Stimulated activated CD8-positive, alpha-beta memory T cell treated with anti-CD3 and anti-CD28 coated beads, Interleukin-15, amount 100 ng/mL, for 4 hours (primary cell): ENCODE results near the gene CHIC2.
"Not testable (repeated sequence)": the region's sequence is repeated elsewhere in the genome, so short reads cannot be mapped to it uniquely, and the experiment has no call there.

Source experiments
- DNase-seq, 2 donors: peaks; one replicate each; pipeline ENCODE4 v3.0.0-alpha.2; 2020; ENCODE audit warnings: low read depth in 2 of 2

The CHIC2 gene

DNA sequence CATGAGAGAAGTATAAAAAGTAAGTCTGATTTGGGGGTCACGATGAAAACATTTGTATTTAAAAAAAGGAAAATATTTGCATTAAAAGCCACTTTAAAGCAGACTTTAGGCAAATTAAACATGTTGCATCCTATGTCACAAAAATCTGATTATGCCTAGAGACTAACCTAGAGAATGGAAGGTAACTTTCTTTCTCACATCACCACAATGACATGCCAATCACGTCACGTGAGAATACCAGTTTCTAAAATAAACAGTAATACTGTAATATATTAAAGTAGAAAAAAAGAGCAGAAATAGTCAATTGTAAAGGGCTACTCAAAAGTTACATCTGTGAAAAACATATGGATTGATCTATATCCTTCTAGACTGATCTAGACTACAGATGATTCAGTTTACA is 3.3 kb downstream of the CHIC2 start:
- DNase-seq = no peak

DNA sequence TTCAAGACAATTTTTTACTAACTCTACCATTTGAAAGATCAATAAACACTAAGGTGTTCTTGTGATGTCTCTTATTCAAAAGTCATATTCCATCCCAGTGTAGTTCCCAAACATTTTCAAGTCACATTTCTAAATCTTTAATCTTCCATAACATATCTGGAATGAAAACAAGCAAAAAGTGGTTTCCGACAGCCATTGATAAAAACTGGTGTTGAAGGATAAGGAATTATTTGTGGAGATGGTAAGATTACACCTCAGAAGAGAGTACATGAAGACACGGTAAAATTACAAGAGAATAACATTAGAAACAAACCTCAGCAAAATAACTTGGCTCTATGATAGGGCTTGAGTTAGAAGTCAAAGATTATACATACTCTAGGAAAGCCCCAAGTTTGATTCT is 4.3 kb downstream of the CHIC2 start:
- DNase-seq = no peak

DNA sequence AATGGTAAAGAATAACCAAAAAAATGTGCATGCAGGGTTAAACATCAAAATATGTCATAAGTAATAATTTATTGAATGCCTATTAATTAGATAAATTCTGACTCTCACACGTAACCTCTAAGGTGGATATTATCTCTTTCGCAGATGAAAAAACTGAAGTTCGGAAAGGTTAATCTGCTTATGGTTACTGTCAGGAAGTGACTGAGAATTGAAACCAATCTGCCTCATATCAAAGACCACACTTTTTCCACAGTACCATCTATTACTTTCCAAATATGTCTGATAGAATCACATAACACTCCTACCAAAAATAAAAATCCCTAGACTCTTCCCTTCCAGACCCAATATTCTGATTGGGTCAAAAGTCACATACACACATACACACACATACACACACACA is 6.2 kb downstream of the CHIC2 start:
- no peak for DNase-seq

DNA sequence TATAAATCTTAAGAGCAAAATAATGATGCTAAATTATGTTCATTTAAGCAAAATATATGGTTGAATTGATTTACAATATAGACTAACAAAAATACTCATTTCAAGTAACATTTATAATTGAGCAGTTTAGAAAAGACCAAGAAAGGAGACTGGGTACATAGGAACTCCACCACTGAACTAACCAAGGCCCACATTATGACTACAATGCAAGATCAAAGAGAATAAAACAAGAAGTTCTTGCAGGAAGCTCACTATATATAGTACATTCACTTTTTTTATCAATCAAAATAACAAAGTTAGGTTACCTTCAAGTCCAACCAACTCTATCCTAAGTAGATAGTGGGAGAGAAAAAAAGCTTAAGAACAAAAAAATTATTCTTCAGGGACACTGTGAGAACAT is 8.0 kb downstream of the CHIC2 start:
- no peak for DNase-seq

DNA sequence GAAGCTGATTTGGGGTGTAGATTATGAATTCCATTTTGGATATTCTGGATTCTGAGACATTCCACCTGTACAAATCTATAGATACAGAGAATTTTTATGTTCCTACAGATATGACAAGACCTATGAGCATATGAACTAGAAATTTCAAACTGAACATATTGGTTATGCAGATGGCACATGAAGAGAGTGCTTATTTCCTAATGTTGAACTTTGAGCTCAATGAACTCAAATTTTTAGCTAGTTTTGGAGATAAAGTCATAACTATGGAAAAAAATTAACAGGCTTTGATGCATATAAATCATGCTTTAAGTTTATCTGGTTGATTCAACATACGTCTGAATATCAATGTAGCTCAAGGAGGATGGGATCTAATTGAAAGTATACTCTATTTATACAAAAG is 8.9 kb downstream of the CHIC2 start:
- no peak for DNase-seq

DNA sequence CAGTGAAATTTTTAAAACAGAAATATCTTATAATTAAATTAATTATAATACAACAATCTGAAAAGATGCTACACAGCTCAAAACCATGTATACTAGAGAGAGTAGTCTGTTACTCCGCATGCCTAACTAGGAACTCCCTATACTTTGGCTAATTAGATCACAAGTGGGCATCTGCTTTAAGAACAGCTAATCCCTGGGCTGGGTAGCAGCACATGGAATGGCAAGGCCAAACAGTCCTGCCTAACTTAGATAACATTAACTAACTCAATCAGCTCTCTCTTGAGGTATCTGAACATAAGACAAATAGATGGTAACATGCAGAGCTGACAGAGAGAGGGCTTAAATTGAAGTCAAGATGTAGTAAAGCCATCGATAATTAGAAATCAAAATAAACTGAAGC is 9.9 kb downstream of the CHIC2 start:
- DNase-seq = no peak

DNA sequence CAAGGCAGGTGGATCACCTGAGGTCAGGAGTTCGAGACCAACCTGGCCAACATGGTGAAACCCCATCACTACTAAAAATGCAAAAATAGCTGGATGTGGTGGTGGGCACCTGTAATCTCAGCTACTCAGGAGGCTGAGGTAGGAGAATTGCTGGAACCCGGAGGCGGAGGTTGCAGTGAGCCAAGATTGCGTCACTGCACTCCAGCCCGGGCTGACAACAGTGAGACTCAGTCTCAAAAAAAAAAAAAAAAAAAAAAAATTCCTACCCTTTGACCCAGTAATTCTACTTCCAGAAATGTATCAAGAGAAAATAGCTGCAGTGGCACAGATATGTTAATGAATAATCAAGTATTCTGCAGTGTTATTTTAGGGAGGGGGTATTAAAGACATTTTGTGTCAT is 11.1 kb downstream of the CHIC2 start:
- not testable (repeated sequence) for DNase-seq

DNA sequence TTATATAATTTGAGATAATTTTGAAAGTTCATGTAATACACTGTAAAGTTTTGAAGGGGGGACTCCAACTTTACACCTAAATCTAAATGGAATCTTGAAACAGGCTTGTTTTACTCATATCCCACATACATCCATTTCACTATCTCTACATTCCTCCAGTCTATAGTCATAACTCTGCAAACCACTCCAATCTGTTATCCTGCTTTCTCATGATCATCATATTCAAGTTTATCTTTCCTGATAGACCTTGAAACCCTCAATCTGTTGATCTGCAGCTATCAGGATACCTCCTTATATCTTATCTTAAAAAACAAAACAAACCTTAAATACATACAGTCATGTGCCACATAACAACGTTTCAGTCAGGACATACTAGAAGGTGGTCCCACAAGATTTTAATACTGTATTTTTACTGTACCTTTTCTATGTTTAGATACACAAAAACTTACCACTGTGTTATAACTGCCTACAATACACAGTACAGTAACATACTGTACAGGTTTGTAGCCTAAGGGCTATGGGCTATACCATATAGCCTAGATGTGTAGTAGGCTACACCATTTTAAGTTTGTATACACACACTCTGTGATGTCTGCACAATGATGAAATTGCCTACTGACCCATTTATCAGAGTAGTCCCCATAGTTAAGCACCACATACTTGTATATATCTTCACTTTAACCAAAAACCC is 14.0 kb downstream of the CHIC2 start:
- DNase-seq = no peak

DNA sequence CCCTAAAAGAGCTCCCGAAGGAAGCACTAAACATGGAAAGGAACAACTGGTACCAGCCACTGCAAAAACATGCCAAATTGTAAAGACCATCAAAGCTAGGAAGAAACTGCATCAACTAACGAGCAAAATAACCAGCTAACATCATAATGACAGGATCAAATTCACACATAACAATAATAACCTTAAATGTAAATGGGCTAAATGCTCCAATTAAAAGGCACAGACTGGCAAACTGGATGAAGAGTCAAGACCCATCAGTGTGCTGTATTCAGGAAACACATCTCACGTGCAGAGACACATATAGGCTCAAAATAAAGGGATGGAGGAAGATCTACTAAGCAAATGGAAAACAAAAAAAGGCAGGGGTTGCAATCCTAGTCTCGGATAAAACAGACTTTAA is 20.8 kb downstream of the CHIC2 start:
- DNase-seq = not testable (repeated sequence)

DNA sequence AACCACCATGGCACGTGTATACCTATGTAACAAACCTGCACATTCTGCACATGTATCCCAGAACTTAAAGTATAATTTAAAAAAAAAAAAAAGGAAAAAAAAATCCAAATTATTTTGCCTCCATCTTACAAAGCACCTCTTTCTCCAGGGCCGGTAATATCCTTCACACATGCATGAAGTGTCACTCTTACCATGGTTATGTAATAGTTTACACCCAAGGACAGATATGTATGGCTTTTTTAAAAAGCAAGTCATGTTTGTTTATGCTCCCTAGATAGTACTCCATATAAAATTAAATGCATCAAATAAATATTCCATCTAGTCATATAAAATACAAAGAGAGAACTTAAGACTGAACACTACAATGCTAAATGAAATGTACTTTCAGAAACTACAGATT is 22.5 kb downstream of the CHIC2 start:
- no peak for DNase-seq

DNA sequence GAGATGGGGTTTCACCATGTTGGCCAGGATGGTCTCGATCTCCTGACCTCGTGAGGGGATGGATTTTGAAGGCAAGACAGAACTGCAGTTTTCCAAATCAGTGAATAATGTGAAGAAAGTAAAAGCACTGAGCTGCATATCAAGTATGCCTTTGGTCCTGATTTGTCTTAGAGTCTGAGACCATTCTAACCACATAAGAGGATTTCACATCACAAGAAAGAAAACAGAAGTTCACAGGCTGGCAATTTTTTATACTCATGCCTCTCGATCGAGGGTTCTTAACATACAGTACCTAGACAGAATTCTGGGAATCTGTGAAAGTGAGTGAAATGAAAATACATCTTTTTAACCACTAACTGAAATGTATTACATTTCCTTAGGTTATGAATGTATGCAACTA is 23.3 kb downstream of the CHIC2 start:
- DNase-seq = no peak

DNA sequence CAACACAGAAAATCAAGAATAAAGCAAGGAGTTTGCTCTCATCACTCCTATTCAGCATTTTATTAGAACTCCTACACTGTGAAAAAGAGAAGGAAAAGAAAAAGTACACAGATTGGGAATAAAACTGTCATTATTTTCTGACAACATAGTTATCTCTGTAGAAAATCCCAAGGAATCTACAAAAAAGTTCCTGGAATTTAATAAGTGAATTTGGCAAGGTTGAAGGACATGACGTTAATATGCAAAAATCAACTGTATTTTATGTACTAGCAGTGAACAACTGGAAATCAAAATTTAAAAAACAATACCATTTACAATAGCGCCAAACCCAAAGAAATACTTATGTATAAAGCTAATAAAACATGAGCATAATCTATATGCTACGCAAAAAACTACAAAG is 26.3 kb downstream of the CHIC2 start:
- DNase-seq = no peak

DNA sequence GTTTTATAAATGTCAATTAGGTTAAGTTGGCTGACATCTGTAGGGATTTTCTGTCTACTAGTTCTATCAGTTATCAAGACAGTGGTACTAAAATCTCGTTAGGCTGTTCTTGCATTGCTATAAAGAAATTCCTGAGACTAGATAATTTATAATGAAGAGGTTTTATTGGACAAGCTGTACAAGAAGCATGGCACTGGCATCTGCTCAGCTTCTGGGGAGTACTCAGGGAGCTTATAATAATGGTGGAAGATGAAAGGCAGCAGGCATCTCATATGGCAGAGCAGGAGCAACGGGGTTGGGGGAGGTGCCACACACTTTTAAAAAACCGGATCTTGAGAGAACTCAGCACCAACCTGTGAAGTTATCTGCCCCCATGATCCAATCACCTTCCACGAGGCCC is 28.2 kb downstream of the CHIC2 start:
- no peak for DNase-seq

DNA sequence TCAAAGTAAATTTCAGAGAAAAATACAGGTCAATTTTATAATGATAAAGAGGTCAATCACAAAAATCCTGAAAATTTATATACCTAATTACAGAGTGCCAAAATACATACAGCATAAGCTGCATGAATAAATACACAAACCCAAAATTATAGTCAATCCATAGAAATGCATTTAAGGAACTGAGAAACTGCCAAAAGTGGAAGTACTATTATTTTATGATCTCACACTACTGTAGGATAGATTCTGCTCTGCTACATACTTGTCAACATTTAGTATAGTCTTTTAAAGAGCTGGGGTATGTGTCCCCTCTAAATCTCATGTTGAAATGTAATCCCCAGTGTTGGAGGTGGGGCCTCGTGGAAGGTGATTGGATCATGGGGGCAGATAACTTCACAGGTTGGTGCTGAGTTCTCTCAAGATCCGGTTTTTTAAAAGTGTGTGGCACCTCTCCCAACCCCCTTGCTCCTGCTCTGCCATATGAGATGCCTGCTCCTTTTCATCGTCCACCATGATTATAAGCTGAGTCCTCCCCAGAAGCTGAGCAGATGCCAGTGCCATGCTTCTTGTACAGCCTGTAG is 31.8 kb downstream of the CHIC2 start:
- DNase-seq = no peak

DNA sequence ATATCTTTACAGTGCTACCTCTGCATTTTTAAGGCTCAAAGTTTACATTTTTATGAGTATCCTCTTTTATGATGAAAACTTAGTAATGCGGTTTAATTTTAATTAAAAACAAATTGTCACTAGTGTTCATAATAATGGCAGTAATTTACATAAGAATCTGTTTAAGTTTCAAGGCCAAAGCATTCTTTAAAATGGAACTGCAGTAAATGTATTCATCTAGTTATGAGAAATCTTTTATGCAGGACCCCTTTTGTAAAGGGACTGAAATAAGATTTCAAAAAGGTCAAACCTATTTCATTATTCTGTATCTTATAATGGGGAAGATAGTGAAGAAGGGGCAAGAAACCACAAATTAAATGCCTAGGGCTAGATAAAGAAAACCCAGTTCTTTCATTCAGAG is 37.1 kb downstream of the CHIC2 start:
- DNase-seq = no peak

DNA sequence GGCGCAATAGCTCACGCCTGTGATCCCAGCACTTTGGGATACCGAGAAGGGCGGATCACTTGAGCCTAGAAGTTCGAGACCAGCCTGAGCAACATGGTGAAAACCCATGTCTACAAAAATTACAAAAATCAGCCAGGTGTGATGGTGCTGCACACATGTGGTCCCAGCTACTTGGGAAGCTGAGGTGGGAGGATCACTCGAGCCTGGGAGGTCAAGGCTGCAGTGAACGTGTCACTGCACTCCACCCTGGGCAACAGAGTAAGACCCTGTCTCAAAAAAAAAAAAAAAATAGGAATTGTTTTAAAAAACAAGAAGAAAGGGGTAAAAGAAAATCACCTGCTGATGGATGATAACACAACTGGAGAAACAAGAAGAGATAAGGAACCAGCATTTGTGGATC is 38.8 kb downstream of the CHIC2 start:
- no peak for DNase-seq

DNA sequence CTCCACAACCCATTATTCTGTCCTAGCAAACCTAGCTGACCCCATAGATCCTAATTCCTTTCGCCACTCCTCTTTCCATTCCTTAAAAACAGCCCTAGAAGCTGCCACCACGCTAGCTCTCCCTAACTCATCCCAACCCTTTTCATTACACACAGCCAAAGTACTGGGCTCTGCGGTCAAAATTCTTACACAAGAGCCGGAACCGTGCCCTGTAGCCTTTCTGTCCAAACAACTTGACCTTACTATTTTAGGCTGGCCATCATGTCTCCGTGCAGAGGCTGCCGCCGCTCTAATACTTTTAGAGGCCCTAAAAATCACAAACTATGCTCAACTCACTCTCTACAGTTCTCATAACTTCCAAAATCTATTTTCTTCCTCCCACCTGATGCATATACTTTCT is 41.4 kb downstream of the CHIC2 start:
- not testable (repeated sequence) for DNase-seq

DNA sequence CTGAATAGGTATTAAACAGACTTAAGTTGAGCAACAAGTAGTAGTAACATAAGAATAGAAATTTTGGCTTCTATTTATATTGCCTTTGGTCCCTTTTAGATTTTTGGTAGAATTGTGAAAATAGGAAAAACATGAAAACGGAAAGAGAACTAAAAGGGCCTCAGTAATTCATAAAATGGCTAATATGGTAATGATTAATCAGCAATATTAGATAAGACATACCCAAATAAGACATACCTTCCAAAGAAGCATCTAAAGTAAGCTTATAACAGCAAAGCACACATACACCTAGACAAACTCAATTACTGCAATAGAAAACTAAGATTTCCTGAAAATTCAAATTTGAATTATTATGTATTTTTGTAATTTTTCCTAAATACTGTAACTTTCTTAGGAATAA is 46.4 kb downstream of the CHIC2 start:
- no peak for DNase-seq

DNA sequence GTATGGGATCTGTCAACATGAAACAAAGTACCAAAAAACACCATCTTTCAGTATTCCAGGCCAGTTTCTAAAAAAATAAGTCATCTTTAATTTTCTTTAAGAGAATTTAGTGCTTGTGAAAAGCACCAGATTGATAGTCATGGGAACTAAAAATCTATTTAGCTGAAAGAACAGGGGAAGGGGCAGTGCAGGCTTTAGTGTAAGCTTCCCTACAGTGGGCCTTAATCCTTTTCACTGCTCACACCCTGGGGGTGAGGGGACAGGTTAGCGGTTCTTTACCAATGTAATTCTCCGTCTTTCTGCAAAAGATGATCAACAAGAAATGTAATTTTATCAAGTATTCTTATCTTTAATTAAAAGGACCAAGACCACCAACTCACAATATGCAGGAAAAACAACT is 47.1 kb downstream of the CHIC2 start:
- DNase-seq = no peak

DNA sequence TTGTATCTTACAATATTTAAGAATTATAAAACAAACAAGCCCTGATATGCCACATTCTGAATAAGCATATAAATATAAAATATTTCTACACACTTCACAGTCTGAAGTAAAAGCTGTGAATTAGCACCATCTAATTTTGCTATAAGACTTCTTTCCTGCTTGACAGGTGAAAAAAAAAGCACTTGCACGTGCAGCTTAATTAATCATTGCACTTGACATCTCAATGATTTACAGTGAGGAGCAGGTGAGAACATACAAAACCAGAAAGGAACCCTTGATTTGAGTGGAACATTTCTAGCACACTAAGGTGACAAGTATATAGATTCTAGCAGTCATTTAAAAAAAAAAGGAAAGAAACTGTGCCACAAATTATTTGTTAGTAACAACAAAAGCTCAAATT is 47.9 kb downstream of the CHIC2 start:
- DNase-seq = no peak

DNA sequence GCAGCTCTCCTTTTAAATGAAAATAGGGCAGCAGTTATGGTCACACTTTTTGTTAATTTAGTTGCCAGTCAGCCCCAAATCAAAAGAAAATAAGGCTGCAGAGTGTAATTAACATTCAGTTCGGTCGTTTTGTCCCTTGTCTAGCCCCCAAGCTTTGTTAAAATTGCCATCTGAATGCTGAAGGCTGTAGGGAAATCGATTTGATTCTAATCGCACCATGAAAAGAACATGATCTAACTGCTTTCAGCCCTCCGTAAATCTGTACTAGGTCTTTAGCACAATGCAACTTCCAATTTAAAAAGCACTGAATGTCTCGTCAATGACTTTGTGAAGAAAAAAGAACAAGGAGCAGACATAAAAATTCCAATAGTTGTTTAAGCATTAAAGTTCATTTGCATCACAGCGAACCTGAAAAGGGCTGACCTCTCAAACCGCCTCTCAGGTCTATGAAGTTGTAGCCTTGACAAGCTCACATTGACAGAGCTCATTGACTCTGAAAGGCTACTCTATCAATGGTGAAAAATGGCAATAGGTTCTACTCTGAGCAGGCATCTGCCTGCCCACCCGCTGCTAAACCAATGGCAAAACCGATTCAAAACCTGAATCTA is 48.9 kb downstream of the CHIC2 start:
- no peak for DNase-seq

DNA sequence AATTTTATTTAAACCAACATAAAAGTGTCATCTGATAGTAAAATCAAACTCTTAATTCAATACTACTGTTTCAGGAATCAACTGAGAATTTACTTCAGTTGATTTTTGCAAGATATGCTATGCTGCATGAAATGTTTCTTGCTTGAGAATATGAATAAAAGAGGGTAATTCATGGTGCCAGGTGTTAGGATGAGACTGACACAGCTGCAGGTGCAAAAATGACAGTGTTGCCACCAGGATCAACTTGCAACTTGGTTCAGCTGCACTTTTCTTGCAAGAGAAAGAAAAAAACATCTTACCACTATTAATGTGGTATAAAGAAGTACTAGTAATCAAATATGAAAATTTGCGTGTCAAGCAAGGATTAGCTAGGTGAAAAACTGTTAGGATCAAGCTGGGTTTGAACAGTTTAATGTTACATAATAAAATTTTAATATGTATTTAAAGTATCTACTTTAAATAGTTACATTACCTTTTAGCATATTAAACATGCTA is 49.7 kb downstream of the CHIC2 start:
- no peak for DNase-seq

DNA sequence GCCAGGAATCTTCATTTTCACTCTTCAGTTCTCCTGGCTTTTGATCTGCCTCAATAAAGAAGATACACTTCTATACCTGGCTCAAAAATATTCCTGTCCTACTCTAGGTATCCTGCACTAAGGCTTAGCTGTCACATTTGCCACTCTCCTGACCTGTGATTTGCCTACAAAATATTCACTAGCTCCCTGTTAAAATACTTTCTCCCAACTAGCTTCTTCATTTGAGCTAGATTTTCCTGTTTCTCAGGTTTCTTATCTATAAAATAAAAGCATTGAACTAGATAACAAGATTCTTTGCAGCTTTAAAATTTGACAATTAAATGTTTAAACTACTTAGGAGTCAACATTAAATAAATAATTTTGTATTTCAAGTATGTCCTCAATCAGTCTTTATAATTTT is 53.2 kb downstream of the CHIC2 start:
- DNase-seq = no peak

DNA sequence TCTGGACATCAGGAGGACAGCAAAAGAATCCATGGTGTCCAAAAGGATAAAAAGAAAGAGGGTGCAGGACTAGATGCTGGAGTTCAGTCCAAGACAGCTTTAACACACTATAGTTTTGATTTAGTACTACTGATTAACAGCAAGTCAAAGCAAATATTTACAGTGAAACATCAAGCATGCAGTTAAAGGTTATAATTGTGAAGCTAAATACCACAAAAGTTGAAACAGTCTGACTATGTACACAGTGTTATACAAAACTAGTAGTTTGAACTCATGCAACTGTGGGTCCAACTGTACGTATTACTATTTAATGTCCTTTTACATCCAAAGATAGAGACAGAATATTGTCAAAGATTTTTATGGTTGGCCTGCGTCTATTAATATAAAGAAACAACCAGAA is 57.6 kb downstream of the CHIC2 start:
- no peak for DNase-seq
